Lung (tissue), 12 donors: Measurements from ENCODE around the gene MAPKAP1. TPM values are rescaled to one million over a fixed set of nuclear protein-coding genes. Genes with fewer than 3 reads are reported as not detected.

ENCODE experiments used
- ATAC-seq: fragments of 200-7000 bp; cut with Tn5 transposase; one replicate; pipeline ENCODE4 v1.9.1; 2020; ENCODE audit warnings: moderate number of reproducible peaks; ENCODE audit not compliant: insufficient read depth, low FRiP score
- DNase-seq, 3 donors: peaks; one replicate each; pipeline ENCODE4 v3.0.0-alpha.2; 2013 to 2017
- H3K27ac ChIP-seq, 2 donors: one replicate each; pipeline ENCODE4 v1.5.1; 2013; ENCODE audit warnings: mild to moderate bottlenecking in 2 of 2, moderate library complexity in 2 of 2, control low read depth in 1 of 2, inconsistent platforms in 1 of 2, low read depth in 1 of 2, low read length in 1 of 2
- H3K27me3 ChIP-seq, 3 donors: one replicate each; pipeline ENCODE4 v1.5.1; 2013; ENCODE audit warnings: low read length in 2 of 3; ENCODE audit not compliant: control insufficient read depth in 3 of 3, insufficient read depth in 3 of 3
- H3K36me3 ChIP-seq, 4 donors: one replicate each; pipeline ENCODE4 v1.5.1; 2013; ENCODE audit warnings: low read length in 4 of 4, mild to moderate bottlenecking in 1 of 4, moderate library complexity in 1 of 4; ENCODE audit not compliant: control insufficient read depth in 4 of 4, insufficient read depth in 4 of 4
- H3K4me1 ChIP-seq, 5 donors: one replicate each; pipeline ENCODE4 v1.5.1; 2013; ENCODE audit warnings: low read length in 5 of 5, mild to moderate bottlenecking in 2 of 5, moderate library complexity in 1 of 5; ENCODE audit not compliant: control insufficient read depth in 5 of 5, insufficient read depth in 5 of 5
- H3K4me3 ChIP-seq: one replicate; pipeline ENCODE4 v1.5.1; 2013; ENCODE audit warnings: mild to moderate bottlenecking, control low read depth, moderate library complexity
- H3K9ac ChIP-seq, 2 donors: one replicate each; pipeline ENCODE4 v1.5.1; 2013; ENCODE audit warnings: low read length in 2 of 2, control low read depth in 1 of 2; ENCODE audit not compliant: insufficient read depth in 1 of 2
- H3K9me3 ChIP-seq, 4 donors: one replicate each; pipeline ENCODE4 v1.5.1; 2013; ENCODE audit warnings: low read length in 3 of 4, mild to moderate bottlenecking in 1 of 4, moderate library complexity in 1 of 4; ENCODE audit not compliant: control insufficient read depth in 4 of 4, insufficient read depth in 3 of 4
- WGBS, 2 donors: extraction: QIAGEN DNeasy Blood & Tissue Kit; methylation state at CpG; one replicate each; pipeline ENCODE4 v1.1.7; 2013; 5-methylcytosine and 5-hydroxymethylcytosine counted together
- polyA plus RNA-seq, 2 donors: library from polyadenylated mRNA; stranded (reverse); fragments of 200-250 nt; gene quantifications; one replicate each; pipeline ENCODE4 v1.2.1, GENCODE V29; 2013
- total RNA-seq, 2 donors: library from RNA; depleted of rRNA in 1 of 2; stranded (reverse); fragments of >200 nt in 1 of 2; gene quantifications; one replicate each; pipeline ENCODE4 v1.2.1, GENCODE V29; 2014 to 2021
- TF ChIP-seq, protein P1 (sequence below): IDR thresholded peaks from 2 replicates; pipeline ENCODE4 v1.5.1; 2012; ENCODE audit warnings: mild to moderate bottlenecking; ENCODE audit errors: control extremely low read depth, extremely low read depth
- donor health status: control.
- donor health status: control.
- donor health status: Bipolar disorder and iron deficiency.
- donor health status: healthy.
- donor health status: DM: yes; HTN: yes; CAD: no.

The MAPKAP1 gene
- total and polyA plus RNA-seq, 4 donors, result 53.0 to 83.3 (median 66.7) TPM

DNA sequence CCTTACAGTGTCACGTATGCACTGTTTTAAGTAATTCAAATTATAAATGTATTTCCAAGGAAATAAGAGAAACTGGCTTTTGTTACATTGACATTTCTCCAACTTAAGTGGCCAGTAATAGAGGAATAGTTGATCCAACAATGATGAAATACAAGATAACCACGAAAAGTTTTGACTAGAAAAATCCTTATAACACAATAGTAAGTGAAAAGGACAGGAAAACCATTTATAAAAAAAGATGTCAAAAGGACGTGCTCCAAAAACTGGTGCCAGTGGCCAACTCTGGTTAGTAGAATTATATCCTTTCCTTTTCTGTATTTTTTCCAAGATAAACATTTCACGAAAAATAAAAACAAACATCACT, 234.5 kb downstream of the MAPKAP1 start:
- Histone ChIP-seq H3K9ac (peak overlapping the region in 1 of 2 donors; percentile 30), H3K36me3 (peaks cover 0 to 5% (median 2%) of the 10 kb centered on the region in 4 donors), H3K9me3 (peaks cover 0 to 1% (median 0%) of the 10 kb centered on the region in 4 donors), H3K4me3 (no peak overlapping the region), H3K27me3 (no peaks in the 10 kb centered on the region), H3K27ac (peak overlapping the region in 1 of 2 donors; percentile 35), H3K4me1 (peaks cover 8 to 44% (median 31%) of the 10 kb centered on the region in 5 donors)
- 38 to 61% methylated on average over 4 of the region's 4 CpGs for WGBS, 2 donors
- ATAC-seq (no peak), DNase-seq (peak in 1 of 3 donors; percentile 71)
- TF ChIP-seq, protein P1, sequence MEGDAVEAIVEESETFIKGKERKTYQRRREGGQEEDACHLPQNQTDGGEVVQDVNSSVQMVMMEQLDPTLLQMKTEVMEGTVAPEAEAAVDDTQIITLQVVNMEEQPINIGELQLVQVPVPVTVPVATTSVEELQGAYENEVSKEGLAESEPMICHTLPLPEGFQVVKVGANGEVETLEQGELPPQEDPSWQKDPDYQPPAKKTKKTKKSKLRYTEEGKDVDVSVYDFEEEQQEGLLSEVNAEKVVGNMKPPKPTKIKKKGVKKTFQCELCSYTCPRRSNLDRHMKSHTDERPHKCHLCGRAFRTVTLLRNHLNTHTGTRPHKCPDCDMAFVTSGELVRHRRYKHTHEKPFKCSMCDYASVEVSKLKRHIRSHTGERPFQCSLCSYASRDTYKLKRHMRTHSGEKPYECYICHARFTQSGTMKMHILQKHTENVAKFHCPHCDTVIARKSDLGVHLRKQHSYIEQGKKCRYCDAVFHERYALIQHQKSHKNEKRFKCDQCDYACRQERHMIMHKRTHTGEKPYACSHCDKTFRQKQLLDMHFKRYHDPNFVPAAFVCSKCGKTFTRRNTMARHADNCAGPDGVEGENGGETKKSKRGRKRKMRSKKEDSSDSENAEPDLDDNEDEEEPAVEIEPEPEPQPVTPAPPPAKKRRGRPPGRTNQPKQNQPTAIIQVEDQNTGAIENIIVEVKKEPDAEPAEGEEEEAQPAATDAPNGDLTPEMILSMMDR, result no peak

DNA sequence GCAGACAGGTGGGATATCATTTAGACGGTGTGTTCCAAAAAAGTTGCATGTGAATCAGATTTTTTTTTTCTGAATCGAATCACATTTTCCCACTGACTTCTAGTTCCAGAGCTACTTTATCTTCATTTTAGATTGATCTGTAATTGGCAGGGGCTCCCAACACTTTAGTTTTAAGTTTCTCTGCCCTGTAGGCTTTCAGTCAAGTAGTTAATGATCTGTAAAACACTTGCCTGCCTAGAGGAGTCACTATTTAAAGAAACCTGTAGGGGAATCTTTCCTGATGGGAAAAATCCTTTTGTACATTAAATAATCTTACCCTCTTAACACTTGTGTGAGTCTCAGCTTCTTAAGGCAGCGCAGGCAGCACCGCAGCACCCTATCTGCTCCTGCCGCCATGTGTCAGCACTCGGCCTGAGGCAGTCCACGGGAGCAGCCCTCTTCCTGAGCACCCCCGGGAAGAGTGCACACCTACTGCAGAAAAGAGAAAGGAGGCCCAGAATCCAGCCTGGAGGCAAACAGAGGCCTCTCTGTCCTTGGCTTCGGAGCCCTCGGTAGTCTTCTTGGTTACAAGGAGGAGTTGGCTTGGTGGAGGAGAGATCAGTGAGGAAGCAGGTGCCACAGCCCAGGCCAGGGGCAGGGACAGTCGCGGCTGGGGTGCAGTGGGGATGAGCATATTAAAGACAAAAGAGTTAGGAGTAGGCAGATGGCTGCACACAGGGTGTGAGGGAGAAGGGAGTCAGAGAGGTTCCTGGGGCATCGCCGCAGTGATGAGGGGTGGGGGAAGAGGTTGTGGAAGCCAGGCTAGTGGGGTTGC, 236.0 kb downstream of the MAPKAP1 start:
- Histone ChIP-seq H3K27ac (no peak overlapping the region), H3K27me3 (no peaks in the 10 kb centered on the region), H3K36me3 (peaks cover 0 to 6% (median 2%) of the 10 kb centered on the region in 4 donors), H3K4me1 (peaks cover 10 to 56% (median 31%) of the 10 kb centered on the region in 5 donors), H3K9me3 (peaks cover 0 to 4% (median 0%) of the 10 kb centered on the region in 4 donors), H3K9ac (no peak overlapping the region), H3K4me3 (no peak overlapping the region)
- ATAC-seq, result no peak
- DNase-seq, result no peak
- WGBS, 2 donors, result 92 to 95% methylated on average over 14 of the region's 14 CpGs
- TF ChIP-seq, protein P1, result no peak

DNA sequence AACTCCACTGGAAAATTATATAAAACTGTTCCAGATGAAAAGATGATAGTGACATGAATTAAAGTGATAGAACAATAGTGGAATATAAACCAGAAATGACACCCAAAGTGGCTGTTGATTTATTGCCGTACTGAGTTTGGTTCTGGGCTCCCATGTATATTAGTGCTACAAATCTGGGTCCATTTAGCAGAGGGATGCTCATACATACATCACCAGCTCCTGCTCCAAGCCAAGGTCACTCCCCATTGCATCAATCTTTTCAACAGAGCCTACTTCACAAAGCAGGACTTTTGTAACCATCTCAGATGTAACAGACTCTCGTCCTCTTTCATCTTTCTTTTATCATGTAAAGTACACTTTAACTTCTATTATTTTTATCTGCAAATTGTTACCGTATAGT, 236.8 kb downstream of the MAPKAP1 start:
- Histone ChIP-seq H3K9ac (no peak overlapping the region), H3K36me3 (peaks cover 0 to 10% (median 0%) of the 10 kb centered on the region in 4 donors), H3K9me3 (peaks cover 0 to 4% (median 0%) of the 10 kb centered on the region in 4 donors), H3K4me3 (no peak overlapping the region), H3K27me3 (no peaks in the 10 kb centered on the region), H3K4me1 (peaks cover 10 to 61% (median 31%) of the 10 kb centered on the region in 5 donors), H3K27ac (no peak overlapping the region)
- TF ChIP-seq, protein P1, result no peak
- WGBS, 2 donors, result 79 to 93% methylated on average over 3 of the region's 3 CpGs
- ATAC-seq (no peak), DNase-seq (no peak)
